ENCODE results near the gene PRDX2.
A peak's percentile ranks its signal among the peaks of the same experiment; 100 is the strongest.

Gene PRDX2

GRCh38 chr19:12834976-12835757 is 33.6 kb upstream of the PRDX2 start:
- H4K20me1 ChIP-seq (ENCODE audit: control insufficient read depth, insufficient read depth, low read depth, low read length) = peaks cover 4% of the 10 kb centered on the region; the same call in 1 of the 2 replicates
- TF ChIP-seq EZH2phosphoT487 (IDR thresholded peaks at IDR 0.05; ENCODE audit: borderline replicate concordance, low read length) = no peak
- TF ChIP-seq, protein P1, sequence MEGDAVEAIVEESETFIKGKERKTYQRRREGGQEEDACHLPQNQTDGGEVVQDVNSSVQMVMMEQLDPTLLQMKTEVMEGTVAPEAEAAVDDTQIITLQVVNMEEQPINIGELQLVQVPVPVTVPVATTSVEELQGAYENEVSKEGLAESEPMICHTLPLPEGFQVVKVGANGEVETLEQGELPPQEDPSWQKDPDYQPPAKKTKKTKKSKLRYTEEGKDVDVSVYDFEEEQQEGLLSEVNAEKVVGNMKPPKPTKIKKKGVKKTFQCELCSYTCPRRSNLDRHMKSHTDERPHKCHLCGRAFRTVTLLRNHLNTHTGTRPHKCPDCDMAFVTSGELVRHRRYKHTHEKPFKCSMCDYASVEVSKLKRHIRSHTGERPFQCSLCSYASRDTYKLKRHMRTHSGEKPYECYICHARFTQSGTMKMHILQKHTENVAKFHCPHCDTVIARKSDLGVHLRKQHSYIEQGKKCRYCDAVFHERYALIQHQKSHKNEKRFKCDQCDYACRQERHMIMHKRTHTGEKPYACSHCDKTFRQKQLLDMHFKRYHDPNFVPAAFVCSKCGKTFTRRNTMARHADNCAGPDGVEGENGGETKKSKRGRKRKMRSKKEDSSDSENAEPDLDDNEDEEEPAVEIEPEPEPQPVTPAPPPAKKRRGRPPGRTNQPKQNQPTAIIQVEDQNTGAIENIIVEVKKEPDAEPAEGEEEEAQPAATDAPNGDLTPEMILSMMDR (IDR thresholded peaks at IDR 0.05; ENCODE audit: low read depth, low read length, poor library complexity, severe bottlenecking) = no peak
- H3K4me1 ChIP-seq (ENCODE audit: control insufficient read depth, low read length) = peaks cover 59% of the 10 kb centered on the region
- H3K9me3 ChIP-seq (ENCODE audit: control insufficient read depth, insufficient read depth, low read length) = no peaks in the 10 kb centered on the region
- peaks cover 24% of the 10 kb centered on the region for H3F3A ChIP-seq (ENCODE audit: control insufficient read depth, insufficient read depth)
- H3K27ac ChIP-seq (ENCODE audit: low read depth, low read length) = no peak overlapping the region
- no peaks in the 10 kb centered on the region for H3K79me2 ChIP-seq (ENCODE audit: control insufficient read depth, low read length)
- H3K4me3 ChIP-seq (ENCODE audit: low read length) = peak overlapping the region; percentile 65
- no peaks in the 10 kb centered on the region for H3K36me3 ChIP-seq (ENCODE audit: control insufficient read depth, low read length)
- H3K4me2 ChIP-seq (ENCODE audit: low read length) = peak overlapping the region; percentile 67
- peaks cover 42% of the 10 kb centered on the region for H3K27me3 ChIP-seq (ENCODE audit: control insufficient read depth, low read length)
- H3K9me2 ChIP-seq (replicated peaks; ENCODE audit: control insufficient read depth, low read length) = no peaks in the 10 kb centered on the region

DNA sequence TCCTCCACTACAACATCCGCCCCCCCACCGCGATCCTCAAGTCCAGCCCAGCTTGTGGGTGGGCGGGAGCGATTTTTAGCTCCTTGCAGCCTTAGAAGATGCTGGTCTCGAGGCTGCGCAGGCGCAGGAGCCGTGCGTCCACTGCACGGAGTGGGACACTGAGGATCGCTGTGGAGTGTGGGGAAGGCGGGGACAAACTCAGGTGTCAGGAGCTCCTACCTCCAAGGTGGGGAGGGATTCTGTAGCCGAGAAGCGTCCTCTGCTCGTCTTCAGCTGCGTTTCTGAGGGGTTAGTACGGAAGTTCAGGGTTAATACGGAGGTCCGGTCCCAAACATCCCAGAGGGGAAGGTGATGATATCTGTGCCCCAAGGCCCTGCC is 33.0 kb upstream of the PRDX2 start, which contains the start of gene RTBDN:
RTBDN (minus strand) TSS at position 14 of the 378 bp plus-strand sequence. CDS start 4,600 bp downstream, outside the sequence.
- no peaks in the 10 kb centered on the region for H3K9me2 ChIP-seq (replicated peaks; ENCODE audit: control insufficient read depth, low read length)
- peak within 1 kb of the TSS; percentile 73 for H3K4me3 ChIP-seq (ENCODE audit: low read length)
- H3K36me3 ChIP-seq (ENCODE audit: control insufficient read depth, low read length) = no peaks in the 10 kb centered on the region
- no peaks in the 10 kb centered on the region for H3K79me2 ChIP-seq (ENCODE audit: control insufficient read depth, low read length)
- H3K27ac ChIP-seq (ENCODE audit: low read depth, low read length) = no peak within 1 kb of the TSS
- H3F3A ChIP-seq (ENCODE audit: control insufficient read depth, insufficient read depth) = peaks cover 18% of the 10 kb centered on the region
- H3K4me1 ChIP-seq (ENCODE audit: control insufficient read depth, low read length) = peaks cover 55% of the 10 kb centered on the region
- no peaks in the 10 kb centered on the region for H3K9me3 ChIP-seq (ENCODE audit: control insufficient read depth, insufficient read depth, low read length)
- peak within 1 kb of the TSS; percentile 71 for H3K4me2 ChIP-seq (ENCODE audit: low read length)
- H3K27me3 ChIP-seq (ENCODE audit: control insufficient read depth, low read length) = peaks cover 42% of the 10 kb centered on the region
- no peaks in the 10 kb centered on the region for H4K20me1 ChIP-seq (ENCODE audit: control insufficient read depth, insufficient read depth, low read depth, low read length)
- TF ChIP-seq, protein P1 (IDR thresholded peaks at IDR 0.05; ENCODE audit: low read depth, low read length, poor library complexity, severe bottlenecking) = no peak
- no peak for TF ChIP-seq EZH2phosphoT487 (IDR thresholded peaks at IDR 0.05; ENCODE audit: borderline replicate concordance, low read length)

DNA sequence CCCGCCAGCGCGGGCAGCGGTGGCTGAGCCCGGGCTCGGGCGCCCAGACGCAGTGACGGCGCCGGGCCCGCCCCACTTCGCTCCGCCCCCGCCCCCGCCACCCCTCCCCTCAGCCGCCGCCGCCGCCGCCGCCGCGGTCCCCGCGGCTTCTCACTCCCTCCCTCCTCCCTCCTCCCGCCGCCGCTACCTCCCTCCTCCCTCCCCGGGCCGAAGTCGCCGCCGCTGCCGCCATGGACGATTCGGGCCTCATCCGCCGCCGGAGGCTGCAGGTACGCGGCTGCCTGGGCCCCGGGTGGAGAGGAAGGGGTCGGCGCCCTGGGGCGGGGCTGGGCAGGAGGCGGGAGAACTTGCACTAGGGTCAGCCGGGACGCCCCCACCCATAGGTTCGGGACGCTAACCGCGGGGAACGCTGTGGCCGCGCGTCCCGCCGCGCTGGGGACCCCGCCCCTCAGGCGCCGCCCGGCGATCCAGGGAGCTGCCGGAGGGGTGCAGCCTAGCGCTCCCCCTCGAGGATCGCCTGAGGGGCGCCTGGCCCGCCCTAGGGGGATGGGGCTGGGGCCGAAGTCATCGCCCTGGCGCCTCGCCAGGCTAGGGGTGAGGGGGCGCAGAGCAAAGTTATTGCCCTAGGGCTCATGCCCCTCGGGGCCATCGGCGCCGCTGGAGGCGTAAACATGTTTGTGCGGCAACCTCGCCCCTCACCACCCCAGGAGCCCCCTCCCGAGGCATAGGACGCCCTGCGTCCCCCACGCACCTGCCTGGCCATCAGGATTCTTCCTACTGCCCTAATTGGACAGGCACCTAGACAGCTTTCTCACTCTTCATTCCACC is 32.4 kb upstream of the PRDX2 start:
- Histone ChIP-seq H3K36me3 (ENCODE audit: control insufficient read depth, low read length) (no peaks in the 10 kb centered on the region), H3F3A (ENCODE audit: control insufficient read depth, insufficient read depth) (peaks cover 14% of the 10 kb centered on the region), H3K4me2 (ENCODE audit: low read length) (peak overlapping the region; percentile 71), H3K27ac (ENCODE audit: low read depth, low read length) (no peak overlapping the region), H3K9me2 (replicated peaks; ENCODE audit: control insufficient read depth, low read length) (no peaks in the 10 kb centered on the region), H3K79me2 (ENCODE audit: control insufficient read depth, low read length) (no peaks in the 10 kb centered on the region), H3K4me3 (ENCODE audit: low read length) (peak overlapping the region; percentile 73), H4K20me1 (ENCODE audit: control insufficient read depth, insufficient read depth, low read depth, low read length) (no peaks in the 10 kb centered on the region), H3K27me3 (ENCODE audit: control insufficient read depth, low read length) (peaks cover 36% of the 10 kb centered on the region), H3K9me3 (ENCODE audit: control insufficient read depth, insufficient read depth, low read length) (no peaks in the 10 kb centered on the region), H3K4me1 (ENCODE audit: control insufficient read depth, low read length) (peaks cover 49% of the 10 kb centered on the region)
- no peak for TF ChIP-seq EZH2phosphoT487 (IDR thresholded peaks at IDR 0.05; ENCODE audit: borderline replicate concordance, low read length)
- TF ChIP-seq, protein P1 (IDR thresholded peaks at IDR 0.05; ENCODE audit: low read depth, low read length, poor library complexity, severe bottlenecking) = peak; percentile 12

All from DOHH2 (cell line).